ENCODE measurements around the gene CCDC61. TPM values are rescaled to one million over a fixed set of nuclear protein-coding genes. Genes with fewer than 3 reads are reported as not detected.

The CCDC61 gene
- total RNA-seq, 1 donor, result 0.94 TPM

Other genes with a start within 250 kb of the CCDC61 start
- gene SIX5, start 226.2 kb upstream of the CCDC61 start, total RNA-seq, result under 0.01 TPM
- 5.8 TPM for gene DMPK, start 213.0 kb upstream of the CCDC61 start, total RNA-seq
- gene DMWD, start 202.6 kb upstream of the CCDC61 start, total RNA-seq, result 15.2 TPM
- gene RSPH6A, start 180.2 kb upstream of the CCDC61 start, total RNA-seq, result 0.10 TPM
- gene SYMPK, start 132.3 kb upstream of the CCDC61 start, total RNA-seq, result 27.2 TPM
- gene FOXA3, start 131.1 kb upstream of the CCDC61 start, total RNA-seq, result not detected
- gene IRF2BP1, start 109.3 kb upstream of the CCDC61 start, total RNA-seq, result 17.3 TPM
- gene MYPOP, start 92.9 kb upstream of the CCDC61 start, total RNA-seq, result 1.3 TPM
- not detected for gene NANOS2, start 80.7 kb upstream of the CCDC61 start, total RNA-seq
- gene NOVA2, start 21.6 kb upstream of the CCDC61 start, total RNA-seq, result under 0.01 TPM
- not detected for gene PGLYRP1, start 27.6 kb downstream of the CCDC61 start, total RNA-seq
- gene IGFL4, start 45.5 kb downstream of the CCDC61 start, total RNA-seq, result 0.10 TPM
- not detected for gene IGFL3, start 129.2 kb downstream of the CCDC61 start, total RNA-seq
- not detected for gene IGFL2, start 152.8 kb downstream of the CCDC61 start, total RNA-seq
- gene IGFL1, start 234.3 kb downstream of the CCDC61 start, total RNA-seq, result not detected

All from mononuclear cell (primary cell).